Neutrophil (primary cell): ENCODE data around the gene BCL11A.

Experiments
- H3K27ac ChIP-seq: fragments of 200-600 bp; sonication (generic); 2 replicates; pipeline ENCODE4 v1.5.1; 2016; ENCODE audit warnings: mild to moderate bottlenecking, moderate library complexity
- H3K27me3 ChIP-seq: fragments of 200-600 bp; sonication (generic); 2 replicates; pipeline ENCODE4 v1.6.0; 2016; ENCODE audit warnings: mild to moderate bottlenecking
- H3K36me3 ChIP-seq: fragments of 200-600 bp; sonication (generic); 2 replicates; pipeline ENCODE4 v1.5.1; 2017
- H3K4me1 ChIP-seq, 2 experiments: fragments of 200-600 bp in 1 of 2; sonication (generic) in 1 of 2; 1 replicate in 1 of 2; 2 replicates in 1 of 2; pipeline versions ENCODE4 v1.5.1 to v1.6.1; 2013 to 2016; ENCODE audit warnings: low read depth in 1 of 2, low read length in 1 of 2, mild to moderate bottlenecking in 1 of 2, moderate library complexity in 1 of 2; ENCODE audit not compliant: control insufficient read depth in 1 of 2, insufficient read depth in 1 of 2
- H3K4me3 ChIP-seq, 2 experiments: fragments of 200-600 bp in 1 of 2; sonication (generic) in 1 of 2; 1 replicate in 1 of 2; 2 replicates in 1 of 2; pipeline ENCODE4 v1.5.1; 2013 to 2016; ENCODE audit warnings: low read depth in 1 of 2, low read length in 1 of 2, mild to moderate bottlenecking in 1 of 2, moderate library complexity in 1 of 2
- H3K9me3 ChIP-seq: fragments of 200-600 bp; sonication (generic); 2 replicates; pipeline ENCODE4 v1.5.1; 2016
- TF ChIP-seq, protein P1 (sequence below): fragments of 200-600 bp; sonication (generic); IDR thresholded peaks from 2 replicates; pipeline ENCODE4 v1.5.1; 2016; ENCODE audit warnings: antibody characterized with exemption

Gene BCL11A

DNA sequence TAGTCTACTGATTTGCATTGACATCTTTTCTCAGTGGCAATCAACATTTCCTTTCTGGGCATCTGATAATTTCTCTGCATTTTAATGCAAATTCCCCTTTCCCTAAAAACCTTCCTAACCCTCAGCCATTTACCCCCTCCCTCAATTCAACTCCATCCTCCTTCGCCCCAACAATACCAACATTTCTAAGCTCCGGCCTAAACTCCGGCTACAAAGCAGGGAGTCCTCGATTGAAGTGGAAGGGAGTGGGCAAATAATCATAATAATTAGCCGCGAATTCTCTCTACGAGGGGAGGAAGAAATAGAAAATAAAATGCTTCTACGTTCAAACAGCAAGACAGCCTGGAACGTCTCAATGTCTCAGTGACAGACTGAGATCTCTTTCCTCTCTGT lies 4.6 kb downstream of the BCL11A start:
- TF ChIP-seq, protein P1, sequence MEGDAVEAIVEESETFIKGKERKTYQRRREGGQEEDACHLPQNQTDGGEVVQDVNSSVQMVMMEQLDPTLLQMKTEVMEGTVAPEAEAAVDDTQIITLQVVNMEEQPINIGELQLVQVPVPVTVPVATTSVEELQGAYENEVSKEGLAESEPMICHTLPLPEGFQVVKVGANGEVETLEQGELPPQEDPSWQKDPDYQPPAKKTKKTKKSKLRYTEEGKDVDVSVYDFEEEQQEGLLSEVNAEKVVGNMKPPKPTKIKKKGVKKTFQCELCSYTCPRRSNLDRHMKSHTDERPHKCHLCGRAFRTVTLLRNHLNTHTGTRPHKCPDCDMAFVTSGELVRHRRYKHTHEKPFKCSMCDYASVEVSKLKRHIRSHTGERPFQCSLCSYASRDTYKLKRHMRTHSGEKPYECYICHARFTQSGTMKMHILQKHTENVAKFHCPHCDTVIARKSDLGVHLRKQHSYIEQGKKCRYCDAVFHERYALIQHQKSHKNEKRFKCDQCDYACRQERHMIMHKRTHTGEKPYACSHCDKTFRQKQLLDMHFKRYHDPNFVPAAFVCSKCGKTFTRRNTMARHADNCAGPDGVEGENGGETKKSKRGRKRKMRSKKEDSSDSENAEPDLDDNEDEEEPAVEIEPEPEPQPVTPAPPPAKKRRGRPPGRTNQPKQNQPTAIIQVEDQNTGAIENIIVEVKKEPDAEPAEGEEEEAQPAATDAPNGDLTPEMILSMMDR, result no peak
- H3K4me1 ChIP-seq, result peaks cover 47 to 51% of the 10 kb centered on the region in 2 experiments
- H3K9me3 ChIP-seq, result no peaks in the 10 kb centered on the region
- H3K27me3 ChIP-seq, result peaks cover 19% of the 10 kb centered on the region
- no peaks in the 10 kb centered on the region for H3K36me3 ChIP-seq
- H3K27ac ChIP-seq, result peak overlapping the region; percentile 83
- peak overlapping the region; percentile 82 to 89 for H3K4me3 ChIP-seq

DNA sequence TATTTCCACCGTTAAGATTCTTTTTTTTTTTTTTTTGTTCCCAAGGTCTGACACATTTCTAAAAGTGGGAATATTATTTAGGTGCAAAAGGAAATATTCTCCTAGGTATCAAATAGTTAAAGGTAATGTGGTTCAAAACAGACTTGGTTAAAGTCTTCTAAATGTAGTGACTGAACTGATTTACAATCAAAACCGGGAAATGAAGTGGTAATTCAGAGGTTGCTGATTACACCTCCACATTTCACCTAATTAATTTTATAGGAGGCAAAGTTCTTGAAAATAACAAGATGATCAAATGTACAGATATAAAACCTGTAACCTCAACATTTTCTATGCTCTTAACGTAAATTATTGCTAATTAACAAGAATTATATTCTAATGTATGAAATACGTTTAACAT lies 5.1 kb downstream of the BCL11A start:
- H3K4me1 ChIP-seq, result peaks cover 52 to 56% of the 10 kb centered on the region in 2 experiments
- H3K9me3 ChIP-seq, result no peaks in the 10 kb centered on the region
- H3K27ac ChIP-seq, result peak overlapping the region; percentile 83
- peaks cover 19% of the 10 kb centered on the region for H3K27me3 ChIP-seq
- H3K36me3 ChIP-seq, result no peaks in the 10 kb centered on the region
- TF ChIP-seq, protein P1, result no peak
- no peak overlapping the region for H3K4me3 ChIP-seq

DNA sequence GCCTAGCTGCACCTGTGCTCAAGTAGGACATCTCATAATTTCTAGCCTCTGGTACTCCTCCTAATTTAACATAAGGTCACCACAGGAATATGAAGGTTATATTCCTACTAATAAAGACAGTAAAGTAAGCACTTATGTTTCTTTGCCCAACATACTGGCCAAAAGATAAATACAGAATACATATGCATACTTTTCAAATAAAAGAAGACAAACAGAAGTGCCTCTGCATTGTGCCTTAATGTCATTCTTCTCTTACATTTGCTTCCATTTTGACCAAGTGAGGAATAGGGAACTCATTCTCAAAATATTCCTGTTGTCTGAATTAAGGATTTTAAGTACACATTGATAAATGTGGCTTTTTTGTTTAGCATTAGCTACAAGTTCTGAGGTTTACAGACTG lies 5.6 kb downstream of the BCL11A start:
- no peak overlapping the region for H3K27ac ChIP-seq
- TF ChIP-seq, protein P1, result no peak

DNA sequence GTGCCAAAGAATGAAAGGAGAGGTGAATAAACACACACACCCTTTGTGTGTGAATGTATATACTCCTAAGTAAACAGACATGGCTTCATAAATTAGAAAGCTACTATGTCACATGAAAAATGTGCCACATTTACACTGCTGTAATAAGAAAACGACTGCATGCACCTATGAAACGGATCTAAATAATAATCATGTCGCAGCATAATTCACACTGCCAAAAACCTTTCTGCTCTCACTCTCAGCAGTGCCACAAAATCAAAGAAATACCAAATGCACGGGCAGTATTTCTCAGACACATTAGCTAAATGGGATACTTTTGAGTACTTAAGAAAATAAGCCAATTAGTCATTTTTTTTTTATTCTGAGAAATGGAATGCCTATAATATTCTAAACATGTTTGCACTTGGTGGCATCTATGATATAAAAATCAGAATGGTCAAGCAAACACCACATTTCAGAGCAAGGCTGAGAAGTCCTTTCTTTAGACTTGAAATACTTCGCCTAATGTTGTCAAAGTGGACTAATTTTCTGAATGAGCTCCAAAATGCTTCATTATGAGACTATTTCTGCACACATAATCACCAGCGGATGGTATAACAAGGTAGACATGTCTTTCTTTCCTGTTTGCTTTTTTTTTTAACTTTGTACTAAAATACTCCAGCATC lies 6.6 kb downstream of the BCL11A start:
- Histone ChIP-seq H3K27me3 (peaks cover 13% of the 10 kb centered on the region), H3K4me3 (no peak overlapping the region), H3K27ac (no peak overlapping the region), H3K4me1 (peaks cover 55 to 57% of the 10 kb centered on the region in 2 experiments), H3K36me3 (no peaks in the 10 kb centered on the region), H3K9me3 (no peaks in the 10 kb centered on the region)
- TF ChIP-seq, protein P1, result no peak

More for the DNA sequence above, 5.6 kb downstream of the BCL11A start:
- Histone ChIP-seq H3K36me3 (no peaks in the 10 kb centered on the region), H3K9me3 (no peaks in the 10 kb centered on the region), H3K27me3 (peaks cover 19% of the 10 kb centered on the region), H3K4me1 (peaks cover 57 to 60% of the 10 kb centered on the region in 2 experiments), H3K4me3 (no peak overlapping the region)

DNA sequence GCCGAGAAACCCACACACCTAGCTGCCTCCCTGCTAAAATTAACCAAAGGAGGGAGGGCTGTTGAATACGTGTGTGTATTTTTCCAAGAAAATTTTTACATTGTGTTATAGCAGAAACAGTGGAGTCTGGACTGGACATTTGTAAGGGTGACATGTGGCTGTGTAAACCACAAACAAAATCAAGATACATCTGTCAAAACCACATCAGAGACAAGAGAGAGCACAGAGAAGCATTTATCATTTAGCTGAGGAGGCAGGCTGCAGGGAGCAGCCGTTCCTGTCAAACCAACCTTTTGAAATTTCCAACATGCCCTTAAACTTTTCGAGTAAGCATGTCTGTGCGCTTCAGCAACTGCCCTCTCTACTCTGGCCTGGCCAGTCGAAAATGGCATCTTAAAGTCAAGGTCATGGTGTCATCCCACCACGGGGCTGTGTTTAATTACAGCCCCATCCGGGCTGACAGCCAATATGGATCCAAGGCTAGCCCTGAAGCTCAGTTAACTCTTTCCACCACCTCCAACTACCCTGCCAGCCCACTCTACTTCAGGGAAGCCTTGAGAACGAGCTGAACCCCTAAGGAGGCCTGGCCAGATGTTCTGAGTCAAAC lies 8.4 kb downstream of the BCL11A start:
- Histone ChIP-seq H3K36me3 (no peaks in the 10 kb centered on the region), H3K4me1 (peaks cover 46 to 52% of the 10 kb centered on the region in 2 experiments), H3K27ac (peak overlapping the region; percentile 81), H3K9me3 (no peaks in the 10 kb centered on the region), H3K27me3 (no peaks in the 10 kb centered on the region), H3K4me3 (no peak overlapping the region)
- TF ChIP-seq, protein P1, result no peak
